T-helper 1 cell treated with Interleukin-12 subunit alpha and Interleukin-12 subunit beta and Interleukin-4 antibody, amounts not matched to agents 30 ng/mL and 1 ng/mL, for 36 hours (primary cell): ENCODE data around the gene TPK1. TPM values are rescaled to one million over a fixed set of nuclear protein-coding genes. Genes with fewer than 3 reads are reported as not detected.
"Not testable (repeated sequence)": the region's sequence is repeated elsewhere in the genome, so short reads cannot be mapped to it uniquely, and the experiment has no call there.

ENCODE experiments used
- intact Hi-C: fragments of 100-400 bp; cut with micrococcal nuclease; formaldehyde crosslinking; loops from one replicate; pipeline ENCODE4 v1.15.1; 2024
- total RNA-seq: library from RNA; stranded (reverse); gene quantifications from 2 replicates; pipeline ENCODE4 v1.2.3, GENCODE V29; 2022

Gene TPK1
- total RNA-seq, 1 donor from 2014 or later = 12.1 TPM

DNA sequence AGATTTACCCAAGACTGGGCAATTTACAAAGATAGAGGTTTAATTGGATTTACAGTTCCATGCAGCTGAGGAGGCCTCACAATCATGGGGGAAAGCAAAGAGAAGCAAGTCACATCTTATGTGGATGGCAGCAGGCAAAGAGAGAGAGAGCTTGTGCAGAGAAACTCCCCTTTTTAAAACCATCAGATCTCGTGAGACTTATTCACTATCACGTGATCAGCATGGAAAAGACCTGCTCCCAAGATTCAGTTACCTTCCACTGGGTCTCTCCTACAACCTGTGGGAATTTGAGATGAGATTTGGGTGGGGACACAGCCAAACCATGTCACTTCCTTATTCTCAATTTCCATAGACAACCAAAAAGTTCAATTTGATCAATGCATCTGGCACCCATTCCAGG lies 407.4 kb downstream of the TPK1 start:
- intact Hi-C loops = no loop called here

GRCh38 chr7:144427539-144427938 lies 408.3 kb downstream of the TPK1 start:
- intact Hi-C loops = not testable (repeated sequence)

- intact Hi-C loops = not testable (repeated sequence)
Measured at GRCh38 chr7:144418931-144419330, 416.9 kb downstream of the TPK1 start.

DNA sequence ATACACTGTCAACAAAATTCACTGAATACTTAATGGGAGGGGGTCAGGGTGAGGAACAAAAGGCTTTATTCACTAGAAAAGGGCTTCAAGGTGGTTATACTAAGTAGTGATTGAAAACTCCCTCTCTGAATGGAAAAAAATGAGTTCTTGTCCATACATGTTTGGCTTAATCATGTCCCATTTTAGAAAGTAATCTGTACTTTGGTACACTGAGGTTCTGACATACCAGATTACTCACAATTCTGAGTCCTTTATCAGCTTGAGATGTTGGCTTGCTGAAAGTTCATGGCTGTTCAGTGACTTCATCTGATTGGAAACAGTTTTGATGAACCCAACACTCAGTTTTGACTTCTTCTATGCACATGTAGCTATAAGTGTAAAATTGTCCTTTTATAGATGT lies 419.5 kb downstream of the TPK1 start:
- intact Hi-C loops = no loop called here

DNA sequence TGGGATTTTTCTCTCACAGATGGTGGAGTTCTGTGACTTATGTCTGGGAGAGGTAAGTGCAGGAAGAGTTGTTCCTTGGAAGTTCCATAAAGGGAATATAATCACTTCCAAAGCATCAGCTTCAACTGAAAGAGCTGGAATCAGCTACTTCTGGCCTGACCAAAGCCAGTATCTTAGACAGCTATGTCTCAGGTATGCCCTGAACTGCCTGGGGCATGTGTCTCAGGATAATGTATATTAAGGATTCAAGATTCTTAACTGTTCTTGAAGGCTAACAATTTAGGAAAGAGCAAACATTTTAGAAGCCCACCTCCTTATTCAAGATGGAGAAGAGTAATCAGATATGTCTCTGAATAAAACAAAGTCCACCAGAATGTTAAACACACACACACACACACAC lies 420.0 kb downstream of the TPK1 start:
- intact Hi-C loops = no loop called here

GRCh38 chr7:144414815-144415214 lies 421.0 kb downstream of the TPK1 start:
- intact Hi-C loops = no loop called here

DNA sequence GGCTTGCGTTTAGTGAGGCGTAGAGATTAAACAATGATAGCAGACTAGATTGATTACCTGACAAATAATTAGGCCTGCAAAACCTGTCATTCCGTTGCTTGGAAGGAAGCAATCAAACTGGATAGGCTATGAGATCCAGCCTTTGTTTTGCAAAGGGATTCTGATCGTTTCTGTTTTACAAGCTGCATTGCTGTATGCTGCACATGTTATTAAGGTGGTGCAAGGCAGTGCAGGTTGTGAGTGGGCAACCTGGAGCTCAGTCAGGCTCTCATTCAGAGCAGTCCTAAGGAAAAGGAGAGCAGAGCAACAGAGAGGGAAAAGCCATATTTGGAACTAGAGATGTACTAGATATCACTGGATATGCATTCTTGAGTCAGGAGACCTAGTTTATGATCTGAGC lies 425.4 kb downstream of the TPK1 start:
- intact Hi-C loops = no loop called here

DNA sequence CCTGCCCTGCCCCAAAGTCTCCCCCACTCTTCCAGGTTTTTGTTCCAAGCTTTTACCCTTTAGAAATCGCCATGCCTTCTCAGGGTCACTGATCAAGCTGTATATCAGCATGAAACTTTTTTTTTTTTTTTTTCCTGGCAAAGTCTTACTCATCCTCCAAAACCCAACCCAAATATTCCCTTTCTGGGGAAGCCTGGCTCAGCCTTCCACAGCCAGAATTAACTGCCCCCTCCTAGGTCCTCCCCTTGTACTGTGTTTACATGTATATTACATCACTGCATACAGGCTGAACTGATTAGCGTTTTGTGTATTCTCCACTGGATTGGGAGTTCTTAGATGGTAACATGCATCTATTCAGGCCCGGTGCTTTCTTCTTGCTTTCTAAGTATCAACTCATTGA lies 427.7 kb downstream of the TPK1 start:
- intact Hi-C loops = no loop called here

- intact Hi-C loops = no loop called here
Measured at GRCh38 chr7:144407266-144407931, 428.5 kb downstream of the TPK1 start.

- intact Hi-C loops = no loop called here
Measured at GRCh38 chr7:144404946-144405345, 430.9 kb downstream of the TPK1 start.

- intact Hi-C loops = no loop called here
Measured at GRCh38 chr7:144403649-144404061, 432.2 kb downstream of the TPK1 start, which contains the start of gene NOBOX. NOBOX (minus strand) TSS chr7:144403693.

GRCh38 chr7:144403102-144403501 lies 432.8 kb downstream of the TPK1 start:
- intact Hi-C loops = no loop called here
